HG02588 (cell line): Measurements from ENCODE around the gene SERINC3.
"Not testable (repeated sequence)": the region's sequence is repeated elsewhere in the genome, so short reads cannot be mapped to it uniquely, and the experiment has no call there.

Experiments
- ATAC-seq: cut with Tn5 transposase; IDR thresholded peaks from one replicate; pipeline ENCODE4 v1.9.1; 2021; ENCODE audit warnings: mild to moderate bottlenecking, moderate library complexity; ENCODE audit not compliant: unreplicated experiment

Gene SERINC3

GRCh38 chr20:44494681-44495080 lies 27.2 kb downstream of the SERINC3 start:
- no peak for ATAC-seq

GRCh38 chr20:44494266-44494665 lies 27.6 kb downstream of the SERINC3 start:
- no peak for ATAC-seq

DNA sequence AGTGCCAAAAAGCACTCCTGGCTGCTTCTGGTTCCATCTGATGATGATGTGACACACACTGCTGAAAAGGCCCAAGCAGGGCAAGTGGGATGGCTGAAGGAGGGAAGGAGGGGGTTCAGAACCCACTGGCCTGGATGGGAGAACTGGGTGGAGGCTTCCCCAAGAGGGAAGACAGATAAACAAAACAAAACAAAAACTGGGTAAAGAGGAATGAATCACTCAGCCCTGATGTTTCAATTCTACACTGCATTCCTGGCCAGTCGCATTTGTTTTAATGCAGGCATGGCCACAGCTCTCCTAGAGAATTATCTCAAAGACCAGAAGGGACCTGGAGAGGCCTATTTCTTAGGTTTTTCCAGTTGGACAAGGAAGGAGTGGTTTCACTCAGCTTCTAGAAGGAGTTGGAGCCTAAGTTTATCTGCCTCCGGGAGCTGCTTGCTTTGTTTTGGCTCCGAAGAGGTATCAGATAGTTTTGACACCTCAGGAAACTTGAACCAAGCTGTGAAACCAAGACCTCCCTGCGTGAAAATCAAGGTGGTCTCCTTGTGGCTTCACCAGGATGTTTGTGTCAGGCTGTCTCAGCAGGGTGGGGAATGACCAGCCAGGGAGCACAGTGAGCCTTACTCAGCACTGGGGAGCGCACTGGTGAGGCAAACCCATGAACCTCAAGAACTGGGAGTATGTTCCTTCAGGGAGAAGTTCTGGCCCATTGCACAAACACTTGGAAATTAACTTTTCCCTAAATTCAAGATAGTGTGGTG lies 30.1 kb downstream of the SERINC3 start:
- no peak for ATAC-seq

GRCh38 chr20:44489931-44490330 lies 31.9 kb downstream of the SERINC3 start:
- ATAC-seq: no peak

- no peak for ATAC-seq
These were observed 32.6 kb downstream of the SERINC3 start for GRCh38 chr20:44489223-44489622.

DNA sequence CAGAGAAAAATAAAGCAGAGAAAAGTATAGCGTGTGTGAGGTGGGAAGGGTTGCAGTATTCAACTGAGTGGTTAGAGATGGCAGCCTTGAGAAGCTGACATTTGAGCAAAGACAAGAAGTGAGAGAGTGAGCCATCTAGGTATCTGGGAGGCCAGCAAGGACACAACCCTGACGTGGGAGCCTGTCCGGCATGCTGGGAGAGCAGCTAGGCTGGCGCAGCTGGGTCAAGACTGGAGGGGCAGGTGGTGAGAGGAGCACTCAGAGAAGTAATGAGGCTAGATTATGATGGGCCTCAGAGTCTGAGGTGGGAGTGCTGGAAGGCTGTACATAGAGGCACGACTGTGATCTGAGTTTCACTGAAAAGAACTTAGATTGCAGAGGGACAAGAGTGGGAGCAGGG lies 33.3 kb downstream of the SERINC3 start:
- no peak for ATAC-seq

- ATAC-seq: no peak
These were observed 36.1 kb downstream of the SERINC3 start for GRCh38 chr20:44485830-44486198.

DNA sequence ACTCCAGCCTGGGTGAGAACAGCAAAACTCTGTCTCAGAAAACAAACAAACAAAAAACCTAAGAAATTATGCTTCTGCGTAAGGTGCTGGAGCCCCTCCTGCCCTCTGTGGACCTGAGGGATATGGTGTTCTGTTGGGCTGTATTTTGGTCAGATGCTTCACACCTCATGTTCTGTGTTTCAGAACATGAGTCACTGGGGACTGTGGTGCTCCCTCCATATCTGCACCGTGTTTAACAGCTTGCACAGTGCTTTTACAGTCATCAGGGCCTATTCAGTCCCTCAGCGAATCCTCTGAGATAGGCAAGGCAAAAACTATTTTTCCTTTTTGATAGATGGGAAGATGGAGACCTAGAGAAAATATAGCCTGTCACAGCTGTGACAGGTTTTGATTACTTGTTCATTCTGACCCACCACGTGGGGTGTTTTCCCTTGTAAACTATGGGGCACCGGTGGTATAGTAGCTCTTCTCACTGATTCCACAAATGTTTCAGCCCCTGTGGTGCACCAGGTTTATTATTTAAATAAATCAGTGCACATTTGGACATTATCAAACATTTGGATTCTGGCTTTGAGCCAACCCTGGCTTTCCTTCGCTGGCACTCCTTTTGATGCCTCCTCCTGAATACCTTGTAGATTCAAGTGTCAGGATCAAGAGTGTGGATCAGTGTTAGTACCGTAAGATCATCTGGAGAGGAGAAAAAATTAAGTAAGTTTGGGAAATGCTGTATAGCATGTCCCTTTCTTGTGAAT lies 36.6 kb downstream of the SERINC3 start:
- no peak for ATAC-seq

DNA sequence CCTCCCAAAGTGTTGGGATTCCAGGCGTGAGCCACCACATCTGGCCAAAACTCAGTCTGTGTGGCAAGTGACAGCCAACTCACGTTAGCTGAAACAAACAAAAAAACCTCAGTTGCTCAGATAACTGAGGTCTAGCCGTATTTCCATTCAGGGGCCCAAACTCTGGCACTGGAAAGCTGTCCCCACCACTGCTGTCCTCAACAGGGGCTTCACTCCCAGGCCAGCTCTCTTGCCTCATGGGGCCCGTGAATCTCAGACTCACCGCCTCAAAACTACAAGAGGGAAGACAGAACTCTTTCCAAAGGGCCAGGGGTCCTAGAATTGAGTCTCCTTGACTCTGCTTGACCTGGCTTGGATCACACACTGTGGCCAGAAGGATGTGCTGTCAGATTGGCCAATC lies 38.8 kb downstream of the SERINC3 start:
- ATAC-seq: no peak

DNA sequence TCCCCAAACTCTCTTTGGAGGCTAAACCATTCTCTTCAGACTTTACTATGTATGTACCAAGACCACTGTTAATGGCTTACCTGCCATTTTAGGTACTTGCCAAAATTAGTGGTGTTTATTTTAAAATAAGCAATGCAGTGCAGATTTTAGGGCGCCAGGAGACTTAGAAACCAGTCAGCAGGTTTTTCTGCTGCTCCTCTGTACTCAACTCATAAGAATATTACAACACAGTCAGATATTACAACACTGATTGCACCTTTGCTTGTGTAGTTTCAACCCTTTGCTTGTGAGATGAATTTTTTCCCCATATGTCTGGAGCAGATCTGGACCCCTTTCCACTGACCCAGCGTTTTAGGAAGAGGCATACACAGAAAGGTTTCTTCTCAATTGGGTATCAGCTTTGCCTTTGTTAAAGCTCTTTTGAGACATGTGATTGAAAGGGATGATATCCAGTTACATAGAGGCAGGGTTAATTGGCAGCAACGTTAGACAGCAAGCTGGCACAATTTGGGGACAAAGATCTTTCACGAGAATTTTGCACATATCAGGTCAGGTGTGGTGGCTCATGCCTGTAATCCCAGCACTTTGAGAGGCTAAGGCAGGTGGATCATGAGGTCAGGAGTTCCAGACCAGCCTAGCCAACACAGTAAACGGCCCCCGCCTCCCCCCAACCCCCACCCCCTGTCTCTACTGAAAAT lies 40.0 kb downstream of the SERINC3 start:
- no peak for ATAC-seq

DNA sequence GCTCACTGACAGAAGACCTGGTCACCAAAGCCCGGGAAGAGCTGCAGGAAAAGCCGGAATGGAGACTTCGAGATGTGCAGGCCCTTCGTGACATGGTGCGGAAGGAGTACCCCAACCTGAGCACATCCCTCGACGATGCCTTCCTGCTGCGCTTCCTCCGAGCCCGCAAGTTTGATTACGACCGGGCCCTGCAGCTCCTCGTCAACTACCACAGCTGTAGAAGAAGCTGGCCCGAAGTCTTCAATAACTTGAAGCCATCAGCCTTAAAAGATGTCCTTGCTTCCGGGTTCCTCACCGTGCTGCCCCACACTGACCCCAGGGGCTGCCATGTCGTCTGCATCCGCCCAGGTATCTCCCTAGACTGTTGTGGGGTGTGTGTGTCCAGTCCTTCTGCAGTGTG lies 41.8 kb downstream of the SERINC3 start:
- ATAC-seq: no peak

- no peak for ATAC-seq
These were observed 42.2 kb downstream of the SERINC3 start for GRCh38 chr20:44479643-44480042.

DNA sequence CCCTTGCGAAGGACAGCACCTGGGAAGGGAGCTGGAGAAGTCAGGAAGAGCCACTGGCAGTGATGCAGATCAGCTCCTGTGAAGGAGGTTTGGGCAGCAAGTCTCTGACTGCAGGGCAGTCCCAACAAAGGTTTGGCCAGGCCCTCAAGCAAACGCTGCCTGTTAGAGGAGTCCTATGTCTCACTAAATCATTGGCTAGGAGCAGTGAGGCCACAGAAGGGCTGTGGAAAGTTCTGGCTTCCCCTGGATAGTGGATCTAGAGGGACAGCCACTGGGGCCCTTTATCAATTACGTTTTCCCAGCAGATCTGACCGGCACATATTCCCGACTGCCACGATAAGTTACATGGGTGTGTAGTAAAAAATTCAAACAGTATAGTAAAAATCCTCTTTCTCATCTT lies 43.7 kb downstream of the SERINC3 start:
- no peak for ATAC-seq

- no peak for ATAC-seq
These were observed 44.7 kb downstream of the SERINC3 start for GRCh38 chr20:44477151-44477550.

DNA sequence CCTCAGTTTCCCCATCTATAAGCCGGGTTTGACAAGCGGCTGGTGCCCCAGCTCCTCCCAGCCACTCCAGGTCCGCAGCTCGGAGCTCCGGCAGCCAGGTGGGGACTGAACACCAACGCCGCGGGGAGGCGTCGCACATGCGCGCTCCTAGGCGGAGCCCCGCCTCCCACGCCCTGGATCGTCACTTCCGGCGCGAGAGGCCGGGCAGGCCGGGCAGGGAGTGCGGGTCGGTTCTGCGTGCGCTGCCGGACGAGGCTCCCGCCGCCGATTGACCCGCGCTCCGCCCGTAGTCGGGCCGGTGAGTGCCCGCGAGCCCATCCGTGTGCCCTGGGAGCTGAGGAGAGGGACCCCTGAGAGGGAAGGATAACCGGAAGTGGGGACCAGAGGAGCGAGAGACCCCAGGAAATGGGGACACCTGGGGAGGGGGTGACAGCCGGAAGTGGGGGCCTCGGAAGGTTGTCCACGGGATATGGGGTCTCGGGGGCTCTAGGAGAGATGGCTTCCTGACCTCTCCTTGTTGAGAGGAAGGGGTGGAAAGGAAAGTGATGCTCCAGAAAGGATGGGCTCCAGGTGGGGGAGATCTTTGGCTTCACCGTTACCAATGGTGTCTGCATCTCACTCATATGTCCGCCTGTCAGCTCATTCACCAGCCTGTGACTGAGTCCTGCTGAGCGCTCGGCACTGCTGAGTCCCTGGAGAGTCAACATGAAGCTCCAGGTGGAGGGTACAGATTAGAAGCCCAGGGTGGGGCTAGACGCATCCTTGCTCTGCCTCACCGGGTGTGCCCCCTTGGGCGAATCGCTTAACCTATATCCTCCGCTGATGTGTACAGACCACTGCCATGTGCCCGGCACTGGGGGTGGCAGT lies 45.9 kb downstream of the SERINC3 start, which contains the start of gene TTPAL:
Gene TTPAL (plus strand): TSS at position 181 of the 867 bp plus-strand sequence. CDS start 4,126 bp downstream, outside the sequence.
- ATAC-seq: peak; percentile 96

GRCh38 chr20:44475372-44475693 lies 46.5 kb downstream of the SERINC3 start:
- ATAC-seq: no peak

GRCh38 chr20:44472283-44472682 lies 49.6 kb downstream of the SERINC3 start:
- ATAC-seq: not testable (repeated sequence)

- ATAC-seq: no peak
These were observed 50.4 kb downstream of the SERINC3 start for GRCh38 chr20:44471481-44471882.

DNA sequence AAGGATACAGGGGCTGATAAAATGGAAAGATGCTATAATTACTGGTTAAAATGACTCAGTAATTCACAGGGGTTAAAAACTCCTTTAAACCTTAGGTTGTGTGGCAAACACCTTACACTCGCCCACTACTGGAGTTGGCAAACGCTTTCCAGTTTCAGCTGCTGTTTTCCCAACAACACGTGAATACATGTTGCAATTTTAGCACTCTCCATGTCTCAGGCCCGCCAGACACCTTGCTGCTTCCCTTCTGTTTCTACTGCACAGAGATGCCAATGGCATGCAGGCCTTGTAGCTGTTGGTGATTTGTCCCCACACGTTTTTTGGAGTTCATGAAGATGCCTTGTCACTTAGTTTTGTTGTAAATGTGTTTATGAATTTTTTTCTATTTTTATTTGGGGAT lies 51.5 kb downstream of the SERINC3 start:
- ATAC-seq: no peak

GRCh38 chr20:44468044-44468782 lies 53.7 kb downstream of the SERINC3 start:
- no peak for ATAC-seq
